Measurements from ENCODE around the gene CAPN11. TPM values are rescaled to one million over a fixed set of nuclear protein-coding genes. Genes with fewer than 3 reads are reported as not detected.

CAPN11 gene
- total and polyA plus RNA-seq, 3 donors from 2014 or later, result 20.5 to 115 (median 23.5) TPM

GRCh38 chr6:44111434-44112417 lies 46.9 kb upstream of the CAPN11 start:
- 87 to 89% methylated on average over 6 of the region's 6 CpGs for WGBS, 2 donors
- no peak overlapping the region for H3K27ac ChIP-seq

GRCh38 chr6:44113414-44113813 lies 45.2 kb upstream of the CAPN11 start:
- H3K4me3 ChIP-seq, result no peak overlapping the region
- no peaks in the 10 kb centered on the region for H3K27me3 ChIP-seq
- 59 to 67% methylated on average over 3 of the region's 3 CpGs for WGBS, 2 donors
- intact Hi-C loops (cut with DNase I; ENCODE audit: low total_unique reads), result no loop called here
- DNase-seq, result no peak
- H3K4me1 ChIP-seq, result peaks cover 24% of the 10 kb centered on the region
- H3K9me3 ChIP-seq, result no peaks in the 10 kb centered on the region
- H3K36me3 ChIP-seq (ENCODE audit: low read depth, missing control alignments), result no peaks in the 10 kb centered on the region
- H3K27ac ChIP-seq, result peak overlapping the region in 1 of 2 donors; percentile 15
- TF ChIP-seq POLR2A (IDR thresholded peaks at IDR 0.05) (no peak), CTCF (IDR thresholded peaks at IDR 0.05) (peak in 2 of 3 experiments; percentile 5 to 30)

More at GRCh38 chr6:44111434-44112417, 46.9 kb upstream of the CAPN11 start:
- H3K36me3 ChIP-seq (ENCODE audit: low read depth, missing control alignments), result no peaks in the 10 kb centered on the region
- no peaks in the 10 kb centered on the region for H3K27me3 ChIP-seq
- H3K4me3 ChIP-seq, result no peak overlapping the region
- no peaks in the 10 kb centered on the region for H3K9me3 ChIP-seq
- TF ChIP-seq CTCF (IDR thresholded peaks at IDR 0.05), result no peak
- no peak for TF ChIP-seq POLR2A (IDR thresholded peaks at IDR 0.05)
- H3K4me1 ChIP-seq, result peaks cover 21% of the 10 kb centered on the region
- intact Hi-C loops (cut with DNase I; ENCODE audit: low total_unique reads), result no loop called here
- DNase-seq, result no peak

GRCh38 chr6:44115866-44116265 lies 42.8 kb upstream of the CAPN11 start:
- Histone ChIP-seq H3K27ac (no peak overlapping the region), H3K27me3 (no peaks in the 10 kb centered on the region), H3K4me1 (peaks cover 11% of the 10 kb centered on the region), H3K36me3 (ENCODE audit: low read depth, missing control alignments) (no peaks in the 10 kb centered on the region), H3K9me3 (no peaks in the 10 kb centered on the region), H3K4me3 (no peak overlapping the region)
- WGBS, 2 donors, result 86 to 91% methylated on average over 5 of the region's 5 CpGs
- TF ChIP-seq CTCF (IDR thresholded peaks at IDR 0.05), result no peak
- no peak for TF ChIP-seq POLR2A (IDR thresholded peaks at IDR 0.05)
- intact Hi-C loops (cut with DNase I; ENCODE audit: low total_unique reads), result no loop called here
- DNase-seq, result no peak

- Histone ChIP-seq H3K36me3 (ENCODE audit: low read depth, missing control alignments) (no peaks in the 10 kb centered on the region), H3K27ac (no peak overlapping the region), H3K4me3 (no peak overlapping the region), H3K4me1 (peaks cover 11% of the 10 kb centered on the region), H3K27me3 (no peaks in the 10 kb centered on the region), H3K9me3 (no peaks in the 10 kb centered on the region)
- no peak for TF ChIP-seq POLR2A (IDR thresholded peaks at IDR 0.05)
- no peak for TF ChIP-seq CTCF (IDR thresholded peaks at IDR 0.05)
- WGBS, 2 donors, result 55 to 61% methylated on average over 4 of the region's 4 CpGs
- intact Hi-C loops (cut with DNase I; ENCODE audit: low total_unique reads), result no loop called here
- DNase-seq, result no peak
These were observed 41.8 kb upstream of the CAPN11 start for GRCh38 chr6:44116641-44117382.
